Measurements from ENCODE around the gene BRWD1. TPM values are rescaled to one million over a fixed set of nuclear protein-coding genes. Genes with fewer than 3 reads are reported as not detected.

Gene BRWD1
- total and polyA plus RNA-seq, 2 of the 8 experiments (the other 6 are each of a cell fraction or from before 2014, with no cell fraction given): 9.3 to 45.2 TPM

- Histone ChIP-seq H4K5ac (ENCODE audit: insufficient read length, low read depth, low read length) (no peak overlapping the region), H2BK5ac (ENCODE audit: low read depth, low read length) (no peak overlapping the region), H3K79me1 (ENCODE audit: low read depth, low read length) (no peaks in the 10 kb centered on the region), H4K20me1 (replicated peaks in 1 of 2; ENCODE audit: control insufficient read depth in 1 of 2, insufficient read depth in 2 of 2, low read length in 2 of 2) (peaks cover 0 to 1% of the 10 kb centered on the region in 2 experiments), H3K27me3 (replicated peaks in 1 of 4; ENCODE audit: control insufficient read depth in 3 of 4, extremely low read depth in 1 of 4, insufficient read depth in 3 of 4, low read length in 3 of 4) (no peaks in the 10 kb centered on the region), H3K4ac (replicated peaks; ENCODE audit: insufficient read length, low read depth, low read length) (no peak overlapping the region), H3K4me2 (ENCODE audit: insufficient read depth in 1 of 2, low read depth in 2 of 2, low read length in 2 of 2) (no peak overlapping the region), H3K56ac (replicated peaks; ENCODE audit: insufficient read length, low read depth, low read length) (no peak overlapping the region), H4K8ac (ENCODE audit: extremely low read depth, insufficient read depth, low read length) (no peak overlapping the region), H3K23ac (ENCODE audit: insufficient read length) (no peak overlapping the region), H2BK120ac (replicated peaks; ENCODE audit: low read depth, low read length) (no peak overlapping the region), H4K91ac (replicated peaks; ENCODE audit: insufficient read length, low read length) (no peak overlapping the region), H3K23me2 (ENCODE audit: low read depth, low read length) (no peaks in the 10 kb centered on the region), H3K4me3 (ENCODE audit: extremely low read depth in 1 of 4, insufficient read depth in 2 of 4, low read depth in 3 of 4, low read length in 4 of 4) (no peak overlapping the region), H3K9me3 (ENCODE audit: insufficient read depth in 2 of 2, low read depth in 1 of 2, low read length in 1 of 2) (no peaks in the 10 kb centered on the region), H3K18ac (ENCODE audit: extremely low read depth, low read length) (no peak overlapping the region), H3K4me1 (replicated peaks in 1 of 4; ENCODE audit: control insufficient read depth in 3 of 4, insufficient read depth in 4 of 4, low read length in 3 of 4) (no peaks in the 10 kb centered on the region), H3K9ac (replicated peaks in 1 of 4; ENCODE audit: extremely low read depth in 1 of 4, low read depth in 3 of 4, low read length in 3 of 4) (no peak overlapping the region), H3K27ac (ENCODE audit: low read depth, low read length) (no peak overlapping the region), H2BK12ac (ENCODE audit: low read depth, low read length) (no peak overlapping the region), H3K14ac (ENCODE audit: insufficient read length) (no peak overlapping the region), H3K36me3 (ENCODE audit: control insufficient read depth in 2 of 4, insufficient read depth in 4 of 4, low read length in 3 of 4) (peaks cover 2 to 60% (median 16%) of the 10 kb centered on the region in 4 experiments; a peak in 7 of 8 replicates), H2AK5ac (ENCODE audit: low read depth, low read length) (no peak overlapping the region), H2BK20ac (ENCODE audit: low read length) (no peak overlapping the region), H3K79me2 (ENCODE audit: control insufficient read depth in 1 of 2, insufficient read depth in 2 of 2, low read length in 2 of 2) (no peaks in the 10 kb centered on the region), H2BK15ac (ENCODE audit: low read length) (no peak overlapping the region), H2AFZ (ENCODE audit: low read length) (no peak overlapping the region)
- TF ChIP-seq CEBPB (IDR thresholded peaks at IDR 0.05; ENCODE audit: low read depth, low read length): no peak
- no peak for TF ChIP-seq CTBP2 (IDR thresholded peaks at IDR 0.05; ENCODE audit: borderline replicate concordance, insufficient read depth, insufficient read length, low read length)
- TF ChIP-seq SIX5 (IDR thresholded peaks at IDR 0.05; ENCODE audit: low read depth, low read length): no peak
- TF ChIP-seq TBP (IDR thresholded peaks at IDR 0.05; ENCODE audit: low read depth, low read length): no peak
- TF ChIP-seq CHD1 (IDR thresholded peaks at IDR 0.05; ENCODE audit: low read depth, low read length): no peak
- DNase-seq (ENCODE audit: low read depth in 1 of 2, low spot score in 2 of 2): no peak
- CTCF ChIA-PET (ENCODE audit: partially characterized antibody): no interaction called here
- POLR2A ChIA-PET (ENCODE audit: partially characterized antibody): no interaction called here
- 85% methylated on average over 3 of the region's 3 CpGs; no CpG with 5 or more reads in 1 of the 2 experiments for WGBS, 2 experiments (ENCODE audit: extremely low coverage in 1 of 2, insufficient coverage in 1 of 2, insufficient read length in 1 of 2, insufficient replicate concordance in 2 of 2, low coverage in 1 of 2, low lambda C conversion rate in 2 of 2, missing lambda C conversion rate in 1 of 2)
- no peak for FAIRE-seq
Measured at GRCh38 chr21:39224930-39225329, 88.5 kb downstream of the BRWD1 start.

All from H1 (cell line).